ENCODE results near the gene RNF225. TPM values are rescaled to one million over a fixed set of nuclear protein-coding genes. Genes with fewer than 3 reads are reported as not detected.
"Not testable (repeated sequence)": the region's sequence is repeated elsewhere in the genome, so short reads cannot be mapped to it uniquely, and the experiment has no call there.

The RNF225 gene
- total and polyA plus RNA-seq, 4 donors = not detected

GRCh38 chr19:58442986-58443385 lies 47.5 kb downstream of the RNF225 start:
- not testable (repeated sequence) for H3K4me1 ChIP-seq (ENCODE audit: control insufficient read depth in 1 of 2, insufficient read depth in 2 of 2, low read length in 2 of 2); H3K36me3 ChIP-seq (ENCODE audit: control insufficient read depth in 1 of 2, insufficient read depth in 2 of 2, low read length in 1 of 2); H3K27ac ChIP-seq (ENCODE audit: low read depth in 1 of 2, low read length in 2 of 2); H3K27me3 ChIP-seq (ENCODE audit: control insufficient read depth in 1 of 2, insufficient read depth in 2 of 2, low read length in 1 of 2); ATAC-seq (ENCODE audit: low FRiP score); H3K9me3 ChIP-seq (ENCODE audit: control insufficient read depth, low read length); DNase-seq; H3K4me3 ChIP-seq (ENCODE audit: low read length in 2 of 2)
- 84 to 86% methylated on average over 7 of the region's 7 CpGs for WGBS, 2 donors
- intact Hi-C loops (cut with DNase I) = loop anchor here in 1 of 2 donors (5.0 kb wide), 1 partner anchor 41 kb away; no protein-coding TSS in a partner anchor

Small RNA genes lying within 50 kb of the gene (microRNA-seq; reads per million reads assigned to microRNA genes)
- gene MIR4754 = 0 reads per million in 2 donors

Other genes starting within 250 kb of the RNF225 start
- 10 to 100 TPM in 1 of 2 donors, 1 to 10 TPM in 1; 9.4 to 10.6 TPM for gene ZNF329, start 244.9 kb upstream of the RNF225 start, total RNA-seq
- 1 to 10 TPM; 4.1 to 5.5 TPM for gene ZNF329, start 244.9 kb upstream of the RNF225 start, polyA plus RNA-seq
- gene ZNF274, start 212.6 kb upstream of the RNF225 start, total RNA-seq = 10 to 100 TPM; 25.5 to 26.0 TPM
- gene ZNF274, start 212.6 kb upstream of the RNF225 start, polyA plus RNA-seq = 10 to 100 TPM in 1 of 2 donors, 1 to 10 TPM in 1; 4.1 to 14.6 TPM
- gene ZNF544, start 166.7 kb upstream of the RNF225 start, total RNA-seq = 10 to 100 TPM; 16.5 to 26.2 TPM
- 10 to 100 TPM; 11.2 to 15.4 TPM for gene ZNF544, start 166.7 kb upstream of the RNF225 start, polyA plus RNA-seq
- gene ZNF8, start 116.7 kb upstream of the RNF225 start, total RNA-seq = 1 to 10 TPM; 5.9 to 7.8 TPM
- 1 to 10 TPM in 1 of 2 donors, under 1 TPM in 1; 0.38 to 1.9 TPM for gene ZNF8, start 116.7 kb upstream of the RNF225 start, polyA plus RNA-seq
- gene ERVK3-1, start 90.3 kb upstream of the RNF225 start, total RNA-seq = 10 to 100 TPM; 33.6 to 34.3 TPM
- 10 to 100 TPM; 26.4 to 48.1 TPM for gene ERVK3-1, start 90.3 kb upstream of the RNF225 start, polyA plus RNA-seq
- 1 to 10 TPM; 2.2 to 3.1 TPM for gene ZSCAN22, start 68.7 kb upstream of the RNF225 start, total RNA-seq
- gene ZSCAN22, start 68.7 kb upstream of the RNF225 start, polyA plus RNA-seq = under 1 TPM; 0.25 to 0.43 TPM
- 10 to 100 TPM in 1 of 2 donors, 1 to 10 TPM in 1; 9.7 to 11.3 TPM for gene A1BG, start 42.2 kb upstream of the RNF225 start, total RNA-seq
- 10 to 100 TPM; 21.5 to 81.6 TPM for gene A1BG, start 42.2 kb upstream of the RNF225 start, polyA plus RNA-seq
- gene ZNF497, start 32.9 kb upstream of the RNF225 start, total RNA-seq = under 1 TPM; 0.32 to 0.87 TPM
- under 1 TPM in 1 of 2 donors, not detected in 1; 0.79 TPM for gene ZNF497, start 32.9 kb upstream of the RNF225 start, polyA plus RNA-seq
- 1 to 10 TPM in 1 of 2 donors, under 1 TPM in 1; 0.65 to 1.8 TPM for gene ZNF837, start 14.6 kb upstream of the RNF225 start, total RNA-seq
- 1 to 10 TPM in 1 of 2 donors, under 1 TPM in 1; 0.75 to 1.2 TPM for gene ZNF837, start 14.6 kb upstream of the RNF225 start, polyA plus RNA-seq
- gene RPS5, start 8.4 kb upstream of the RNF225 start, total RNA-seq = 100 to 1,000 TPM; 609 to 674 TPM
- gene RPS5, start 8.4 kb upstream of the RNF225 start, polyA plus RNA-seq = 1,000 to 10,000 TPM; 1,453 to 1,636 TPM
- 10 to 100 TPM; 11.8 to 13.4 TPM for gene ZNF584, start 13.0 kb downstream of the RNF225 start, total RNA-seq
- 10 to 100 TPM in 1 of 2 donors, under 1 TPM in 1; 0.75 to 10.3 TPM for gene ZNF584, start 13.0 kb downstream of the RNF225 start, polyA plus RNA-seq
- 1 to 10 TPM; 4.5 to 5.4 TPM for gene ZNF132, start 44.5 kb downstream of the RNF225 start, total RNA-seq
- 1 to 10 TPM in 1 of 2 donors, under 1 TPM in 1; 0.38 to 1.4 TPM for gene ZNF132, start 44.5 kb downstream of the RNF225 start, polyA plus RNA-seq
- gene ZNF324B, start 56.0 kb downstream of the RNF225 start, total RNA-seq = 1 to 10 TPM; 4.6 to 5.7 TPM
- 1 to 10 TPM; 1.5 to 2.3 TPM for gene ZNF324B, start 56.0 kb downstream of the RNF225 start, polyA plus RNA-seq
- gene ZNF324, start 71.4 kb downstream of the RNF225 start, total RNA-seq = 10 to 100 TPM; 10.8 to 14.1 TPM
- 1 to 10 TPM; 2.3 to 4.6 TPM for gene ZNF324, start 71.4 kb downstream of the RNF225 start, polyA plus RNA-seq
- gene ZNF446, start 80.7 kb downstream of the RNF225 start, total RNA-seq = 1 to 10 TPM; 6.4 to 9.9 TPM
- gene ZNF446, start 80.7 kb downstream of the RNF225 start, polyA plus RNA-seq = 10 to 100 TPM; 10.4 to 26.1 TPM
- 1 to 10 TPM; 8.1 to 9.8 TPM for gene SLC27A5, start 116.3 kb downstream of the RNF225 start, total RNA-seq
- gene SLC27A5, start 116.3 kb downstream of the RNF225 start, polyA plus RNA-seq = 10 to 100 TPM; 12.5 to 24.6 TPM
- gene ZBTB45, start 124.2 kb downstream of the RNF225 start, total RNA-seq = 10 to 100 TPM; 12.2 to 15.6 TPM
- gene ZBTB45, start 124.2 kb downstream of the RNF225 start, polyA plus RNA-seq = 1 to 10 TPM; 3.0 to 8.1 TPM
- gene TRIM28, start 148.4 kb downstream of the RNF225 start, total RNA-seq = 100 to 1,000 TPM; 167 to 179 TPM
- 100 to 1,000 TPM in 1 of 2 donors, 10 to 100 TPM in 1; 76.5 to 210 TPM for gene TRIM28, start 148.4 kb downstream of the RNF225 start, polyA plus RNA-seq
- gene CHMP2A, start 159.4 kb downstream of the RNF225 start, total RNA-seq = 10 to 100 TPM; 94.9 to 99.8 TPM
- gene CHMP2A, start 159.4 kb downstream of the RNF225 start, polyA plus RNA-seq = 100 to 1,000 TPM; 186 to 208 TPM
- gene UBE2M, start 163.0 kb downstream of the RNF225 start, total RNA-seq = 10 to 100 TPM; 47.5 to 57.7 TPM
- gene UBE2M, start 163.0 kb downstream of the RNF225 start, polyA plus RNA-seq = 10 to 100 TPM; 47.1 to 51.2 TPM
- gene MZF1, start 177.7 kb downstream of the RNF225 start, total RNA-seq = 10 to 100 TPM; 17.7 to 31.9 TPM
- gene MZF1, start 177.7 kb downstream of the RNF225 start, polyA plus RNA-seq = 10 to 100 TPM in 1 of 2 donors, 1 to 10 TPM in 1; 6.3 to 81.5 TPM